GM19193 (cell line): ENCODE measurements around the gene COL7A1.

ENCODE experiments used
- POLR2A ChIP-seq: IDR thresholded peaks from 4 replicates; pipeline ENCODE4 v1.6.1; 2011; ENCODE audit not compliant: insufficient read depth, insufficient read length; ENCODE audit errors: extremely low read depth

The COL7A1 gene

DNA sequence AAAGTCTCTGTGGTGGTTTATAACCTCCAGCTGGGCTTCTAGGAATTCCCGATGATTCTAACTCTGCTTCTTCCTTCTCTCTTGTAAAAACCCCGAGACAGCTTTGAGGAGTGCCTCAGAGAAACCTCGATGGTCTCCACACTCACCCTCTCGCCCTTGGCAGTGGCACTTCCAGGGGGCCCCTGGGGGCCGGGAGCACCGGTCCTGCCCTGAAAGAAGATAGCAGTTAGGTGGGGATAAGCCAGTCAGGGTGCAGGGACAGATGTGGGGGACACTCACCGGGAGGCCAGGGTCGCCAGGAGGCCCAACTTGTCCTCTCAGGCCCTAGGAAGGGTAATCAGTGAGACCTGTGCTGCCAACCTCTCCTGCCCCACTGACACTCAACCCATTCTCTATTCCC lies 9.7 kb downstream of the COL7A1 start:
- TF ChIP-seq POLR2A = no peak

DNA sequence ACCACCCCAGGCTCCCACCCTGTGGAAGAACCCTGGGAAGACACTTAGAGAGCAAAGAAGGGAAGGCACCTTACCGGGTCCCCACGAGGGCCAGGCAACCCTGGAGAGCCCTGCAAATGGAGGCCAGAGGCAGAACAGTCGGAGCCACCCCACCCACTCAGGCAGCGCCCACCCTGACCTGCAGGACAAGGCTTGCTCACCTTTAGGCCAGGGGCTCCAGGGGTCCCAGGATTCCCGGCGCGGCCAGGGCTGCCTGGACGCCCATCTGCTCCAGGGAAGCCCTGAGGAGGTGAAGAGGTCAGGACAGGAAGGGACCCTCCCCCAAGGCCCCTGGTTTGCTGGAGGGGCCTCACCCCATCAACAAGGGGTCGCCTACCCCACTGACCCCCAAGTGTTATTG lies 10.3 kb downstream of the COL7A1 start:
- no peak for TF ChIP-seq POLR2A

DNA sequence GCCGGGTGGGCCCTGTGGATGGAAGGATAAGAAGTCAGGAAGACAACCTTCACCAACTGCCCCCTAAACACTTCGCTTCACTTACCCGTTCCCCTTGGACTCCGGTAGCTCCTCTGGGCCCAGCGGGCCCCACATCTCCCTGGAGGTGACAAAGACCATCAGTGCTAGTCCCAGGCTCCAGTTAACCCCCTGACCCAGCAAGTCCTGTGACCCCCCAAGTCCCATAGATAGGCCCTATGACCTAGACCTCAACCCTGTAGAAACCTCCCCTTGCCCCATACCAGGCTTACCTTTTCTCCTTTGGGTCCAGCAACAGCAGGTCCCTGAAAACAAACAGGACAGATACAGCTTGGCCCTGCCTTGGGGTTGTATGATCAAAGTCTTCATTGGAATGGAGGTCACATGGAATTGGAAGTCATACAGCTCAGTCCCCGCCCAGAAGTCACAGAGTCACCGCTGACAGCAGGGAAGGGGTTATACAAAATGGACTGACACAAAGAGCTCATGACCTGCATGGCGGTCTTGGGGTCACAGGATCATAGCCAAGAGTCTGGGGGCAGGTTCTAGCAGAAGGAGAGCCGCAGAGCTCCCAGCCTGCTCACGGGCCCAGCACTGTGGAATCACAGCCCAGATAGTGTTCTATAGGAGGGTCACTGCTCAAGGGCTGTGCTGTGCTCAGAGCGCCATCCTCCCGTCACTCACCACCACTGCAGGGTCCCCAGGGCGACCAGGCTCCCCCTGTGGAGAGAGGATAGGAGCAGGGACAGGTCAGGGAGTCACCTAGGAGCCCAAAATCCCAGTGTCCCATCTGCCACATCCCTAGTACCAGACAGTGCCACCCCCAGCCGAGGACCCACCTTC lies 13.3 kb downstream of the COL7A1 start:
- no peak for TF ChIP-seq POLR2A

DNA sequence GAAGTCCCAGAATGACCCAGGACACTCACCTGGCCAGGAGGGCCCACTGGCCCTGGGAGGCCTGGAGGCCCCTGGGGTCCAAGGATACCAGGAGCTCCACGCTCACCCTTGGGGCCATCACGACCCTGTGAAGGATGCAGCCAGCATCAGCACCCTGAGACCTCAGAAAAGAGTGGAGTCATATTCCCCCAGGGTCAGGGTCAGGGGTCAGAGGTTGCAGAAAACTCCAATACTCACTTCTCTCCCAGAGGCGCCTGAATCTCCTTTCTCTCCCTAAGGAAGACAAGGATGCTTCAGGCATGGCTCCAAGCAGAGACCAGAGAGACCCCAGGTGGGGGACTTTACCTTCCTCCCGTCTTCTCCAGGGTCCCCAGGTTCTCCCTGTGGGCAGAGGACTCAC lies 18.5 kb downstream of the COL7A1 start:
- TF ChIP-seq POLR2A = no peak

DNA sequence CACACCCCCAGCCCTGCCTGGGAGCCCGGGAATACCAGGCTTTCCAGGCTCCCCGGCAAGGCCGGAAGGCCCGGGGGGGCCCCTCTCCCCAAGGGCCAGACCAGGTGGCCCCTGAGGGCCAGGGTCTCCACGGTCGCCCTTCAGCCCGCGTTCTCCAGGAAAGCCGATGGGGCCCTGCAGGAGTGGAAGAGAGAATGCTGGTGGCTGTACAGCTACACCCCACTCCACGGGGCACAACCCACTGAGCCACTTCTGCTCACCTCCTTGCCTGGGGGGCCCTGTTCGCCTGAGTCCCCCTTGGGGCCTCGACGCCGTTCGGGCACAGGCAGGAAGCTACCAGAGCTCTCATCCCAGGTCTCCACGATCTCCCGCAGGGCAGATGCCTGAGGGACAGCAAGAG lies 19.8 kb downstream of the COL7A1 start:
- no peak for TF ChIP-seq POLR2A

DNA sequence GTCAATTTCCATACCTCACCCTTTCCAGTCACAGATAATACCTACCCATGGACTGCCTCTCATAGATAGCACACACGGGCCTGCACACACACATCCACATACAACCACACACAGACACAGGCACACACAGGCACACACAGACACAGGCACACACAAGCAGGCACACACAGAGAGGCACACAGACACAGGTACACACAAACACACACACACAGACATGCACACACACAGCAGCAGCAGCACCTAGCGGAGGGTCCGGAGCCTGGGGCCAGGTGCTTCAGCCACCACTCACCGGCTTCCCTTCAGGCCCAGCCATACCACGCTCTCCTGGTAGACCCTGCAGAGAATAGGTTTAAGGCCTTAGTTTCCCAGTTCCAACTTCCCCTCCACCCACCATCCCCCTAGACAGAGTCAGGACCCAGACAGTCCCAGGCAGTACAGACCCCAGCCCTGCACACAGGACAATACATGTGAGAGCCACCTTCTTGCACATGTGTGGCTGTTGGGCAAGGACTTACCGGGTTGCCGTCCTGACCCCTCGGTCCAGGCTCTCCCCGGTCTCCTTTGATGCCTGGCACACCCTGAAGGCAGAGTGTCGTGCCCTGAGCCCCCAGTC lies 21.1 kb downstream of the COL7A1 start:
- TF ChIP-seq POLR2A = no peak

DNA sequence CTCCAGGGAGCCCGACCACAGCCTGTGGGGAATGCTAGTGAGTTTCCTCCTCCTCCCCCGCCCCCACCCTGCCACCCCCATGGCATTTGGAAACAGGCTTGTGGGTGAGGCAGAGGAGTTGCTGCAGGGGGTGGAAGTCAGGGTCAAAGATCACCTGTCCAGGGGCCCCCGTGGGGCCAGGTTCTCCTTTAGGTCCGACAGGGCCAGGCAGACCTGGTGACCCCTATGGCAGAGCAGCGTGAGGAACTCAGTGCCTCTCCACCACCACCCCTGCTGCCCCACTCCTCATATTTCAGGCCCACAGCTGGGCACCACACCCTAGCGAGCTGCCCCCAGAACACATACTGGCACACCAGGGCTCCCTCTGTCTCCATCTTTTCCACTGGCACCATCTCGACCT lies 22.6 kb downstream of the COL7A1 start:
- no peak for TF ChIP-seq POLR2A

DNA sequence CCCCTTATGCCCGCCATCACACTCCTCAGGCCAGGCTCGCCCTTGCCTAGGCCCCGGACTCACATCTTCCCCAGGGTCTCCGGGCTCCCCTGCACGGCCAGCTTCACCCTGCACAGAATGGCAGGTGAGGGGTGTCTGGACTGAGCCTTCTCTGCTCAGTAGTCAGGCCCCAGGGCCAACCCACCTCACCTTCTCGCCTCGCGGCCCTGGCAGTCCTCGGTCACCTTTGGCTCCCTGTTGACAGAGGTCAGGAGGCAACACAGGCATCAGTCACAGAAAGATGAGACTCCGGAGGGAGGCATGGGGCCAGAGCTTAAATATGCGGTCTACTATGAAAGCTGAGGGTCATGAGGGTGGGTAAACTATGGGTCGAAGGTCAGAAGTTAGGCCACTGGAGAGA lies 23.2 kb downstream of the COL7A1 start:
- no peak for TF ChIP-seq POLR2A

DNA sequence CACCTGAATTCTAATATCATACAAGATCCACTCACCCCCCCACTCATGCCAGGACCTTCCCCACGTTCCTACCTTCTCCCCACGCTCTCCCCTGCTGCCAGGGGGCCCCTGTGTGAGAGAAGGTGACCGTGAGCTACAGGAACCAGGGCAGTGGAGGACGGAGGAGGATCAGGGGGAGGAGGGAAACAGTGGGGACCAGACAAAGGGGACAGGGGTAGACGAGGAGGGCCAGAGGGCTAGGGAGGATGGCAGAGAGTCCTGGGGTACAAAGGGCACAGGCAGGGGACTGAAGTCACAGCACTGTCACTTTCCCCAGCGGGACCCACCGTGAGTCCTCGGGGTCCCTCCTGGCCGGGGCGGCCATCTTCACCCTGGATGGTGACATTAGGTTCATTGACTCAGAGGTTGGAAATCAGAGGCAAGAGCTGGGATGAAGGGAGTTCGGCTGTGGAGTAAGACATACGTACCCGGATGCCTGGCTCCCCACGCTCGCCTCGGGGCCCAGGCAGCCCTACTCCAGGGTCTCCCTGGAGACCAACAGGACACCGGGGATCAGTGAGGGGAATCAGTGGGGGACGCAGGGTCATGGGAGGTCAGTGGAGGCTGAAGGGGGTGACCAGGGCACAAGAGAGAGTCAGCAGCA lies 25.2 kb downstream of the COL7A1 start:
- TF ChIP-seq POLR2A = no peak

DNA sequence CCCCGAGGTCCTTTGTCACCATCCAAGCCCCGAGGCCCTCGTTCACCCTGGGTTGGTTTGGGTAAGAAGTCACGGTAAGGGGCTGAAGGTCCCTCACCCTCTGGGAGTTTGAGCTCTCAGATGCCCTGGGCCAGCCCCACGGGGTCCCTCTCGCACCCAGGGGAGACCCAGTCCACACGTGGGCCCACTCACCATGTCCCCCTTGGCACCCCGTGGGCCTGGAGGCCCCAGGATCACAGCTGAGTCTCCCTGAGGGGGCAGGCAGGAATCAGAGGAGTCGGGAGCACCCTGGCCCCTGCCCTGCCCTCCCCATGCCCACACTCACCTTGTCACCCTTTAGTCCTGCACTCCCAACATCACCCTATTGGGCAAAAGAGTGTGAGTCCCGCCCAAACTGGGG lies 25.7 kb downstream of the COL7A1 start:
- no peak for TF ChIP-seq POLR2A

DNA sequence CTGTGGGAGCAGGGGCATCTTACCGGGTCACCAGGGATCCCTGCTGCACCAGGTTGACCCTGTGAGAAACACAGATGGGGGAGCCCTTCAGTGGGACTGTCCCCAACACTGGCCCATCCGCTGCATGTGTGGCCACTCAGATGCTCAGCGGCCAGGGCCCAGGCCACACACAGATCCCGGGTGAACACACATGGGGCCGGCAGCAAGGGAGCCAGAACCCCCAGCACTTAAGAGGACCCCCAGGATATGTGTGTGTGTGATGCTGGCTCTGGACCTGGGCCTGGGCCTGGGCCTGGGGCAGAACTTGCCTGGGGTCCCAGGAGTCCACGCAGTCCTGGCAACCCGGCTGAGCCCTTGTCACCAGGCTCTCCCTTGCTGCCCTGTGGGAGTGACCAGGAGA lies 26.7 kb downstream of the COL7A1 start:
- no peak for TF ChIP-seq POLR2A

DNA sequence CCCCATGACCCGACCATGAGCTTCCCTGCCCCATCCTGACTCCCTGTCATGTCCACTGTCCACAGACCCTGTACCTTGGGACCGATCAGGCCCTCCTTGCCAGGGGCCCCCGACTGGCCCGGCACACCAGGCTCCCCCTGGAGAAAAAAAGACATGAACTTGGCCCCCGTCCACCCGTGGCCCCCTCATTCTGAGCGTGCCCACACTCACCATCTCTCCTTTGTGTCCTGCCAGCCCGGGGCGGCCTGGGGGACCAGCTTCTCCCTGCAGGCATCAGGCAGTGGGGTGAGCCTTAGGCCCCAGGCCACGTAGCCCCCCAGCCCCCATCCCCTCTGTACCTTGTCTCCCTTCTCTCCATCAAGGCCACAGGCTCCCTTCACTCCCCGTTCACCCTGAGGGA lies 27.6 kb downstream of the COL7A1 start:
- no peak for TF ChIP-seq POLR2A

DNA sequence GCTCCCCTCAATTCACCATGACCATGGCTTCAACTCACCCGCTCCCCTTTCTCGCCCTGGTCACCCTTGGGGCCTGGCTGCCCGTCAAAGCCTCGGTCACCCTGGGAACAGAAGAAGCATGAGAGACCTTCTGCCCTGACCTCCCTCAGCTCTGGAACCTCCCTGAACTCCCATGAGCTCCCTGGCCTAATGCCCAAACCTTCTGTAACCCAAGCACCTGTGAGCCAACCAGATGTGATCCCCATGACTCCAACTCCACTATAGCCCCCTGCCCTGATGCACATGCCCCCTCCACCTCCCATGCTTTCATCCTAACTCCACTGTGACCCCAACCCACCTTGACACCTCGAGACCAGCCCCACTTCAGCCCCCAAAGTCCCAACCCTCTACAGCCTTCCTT lies 28.0 kb downstream of the COL7A1 start:
- TF ChIP-seq POLR2A = no peak

DNA sequence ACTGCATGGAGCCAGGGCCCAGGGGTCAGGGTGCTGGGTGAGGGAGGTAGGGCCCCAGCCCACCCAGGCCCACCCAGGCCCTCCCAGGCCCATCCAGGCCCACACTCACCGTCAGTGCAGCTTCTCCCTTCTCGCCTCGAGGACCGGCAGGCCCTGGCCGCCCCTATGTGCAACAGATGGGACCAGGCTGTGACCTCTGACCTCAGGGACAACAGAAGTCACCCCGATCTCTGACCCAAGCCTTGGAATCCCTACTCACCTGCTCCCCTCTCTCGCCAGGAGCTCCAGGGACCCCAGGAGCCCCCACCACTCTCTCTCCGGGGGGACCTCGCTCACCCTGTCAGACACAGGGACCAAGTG lies 28.7 kb downstream of the COL7A1 start:
- no peak for TF ChIP-seq POLR2A

DNA sequence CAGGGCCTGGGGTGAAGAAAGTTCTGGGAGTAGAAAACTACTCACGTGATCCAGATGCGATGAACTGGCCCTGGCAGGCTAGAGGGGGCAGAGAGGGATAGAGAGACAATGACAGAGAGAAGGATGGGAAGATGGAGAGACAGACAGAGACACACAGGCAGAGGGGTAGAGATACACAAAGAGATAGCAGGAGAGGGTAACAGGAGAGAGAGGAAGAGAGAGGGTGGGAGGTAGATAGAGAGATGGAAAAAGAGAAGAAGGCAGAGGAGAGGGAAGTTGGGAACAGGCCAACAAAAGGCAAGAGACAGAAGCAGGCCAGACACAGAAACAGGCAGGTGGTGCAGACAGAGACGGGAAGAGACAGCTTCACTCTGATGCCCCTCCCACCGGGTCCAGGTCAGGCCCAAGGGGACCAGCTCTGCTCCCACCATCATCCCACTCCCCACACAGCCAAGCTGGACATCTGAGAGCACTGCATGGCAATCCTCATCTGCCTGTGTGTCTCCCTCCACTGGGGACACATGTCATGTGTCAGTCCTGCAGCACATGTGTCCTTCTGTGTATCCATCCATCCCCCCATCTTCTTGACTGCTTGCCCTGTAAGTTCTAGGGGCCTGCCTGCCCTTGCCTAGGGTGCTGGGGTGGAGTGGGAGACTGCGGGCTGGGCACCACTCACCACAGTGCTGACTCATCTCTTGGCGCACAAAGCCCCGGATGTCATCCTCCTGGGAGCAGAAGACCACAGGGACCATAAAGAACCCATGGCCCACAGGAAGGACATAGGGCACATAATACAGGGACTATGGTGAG lies 29.3 kb downstream of the COL7A1 start:
- no peak for TF ChIP-seq POLR2A
